Duodenal mucosa (tissue), 2 donors: ENCODE data around the gene HSPA2.
"Not testable (repeated sequence)": the region's sequence is repeated elsewhere in the genome, so short reads cannot be mapped to it uniquely, and the experiment has no call there.

Experiments
- H3K27ac ChIP-seq: one replicate; pipeline ENCODE4 v1.7.0; 2013; ENCODE audit warnings: low read depth, low read length
- H3K27me3 ChIP-seq, 2 donors: one replicate each; pipeline ENCODE4 v1.7.0; 2013; ENCODE audit warnings: low read length in 2 of 2, control low read depth in 1 of 2; ENCODE audit not compliant: insufficient read depth in 2 of 2, control insufficient read depth in 1 of 2
- H3K36me3 ChIP-seq, 2 donors: one replicate each; pipeline ENCODE4 v1.7.0; 2013; ENCODE audit warnings: low read length in 2 of 2, control low read depth in 1 of 2; ENCODE audit not compliant: insufficient read depth in 2 of 2, control insufficient read depth in 1 of 2
- H3K4me1 ChIP-seq, 2 donors: one replicate each; pipeline ENCODE4 v1.7.0; 2013; ENCODE audit warnings: low read length in 2 of 2, control low read depth in 1 of 2; ENCODE audit not compliant: insufficient read depth in 2 of 2, control insufficient read depth in 1 of 2
- H3K4me3 ChIP-seq, 2 donors: one replicate each; pipeline ENCODE4 v1.7.0; 2013; ENCODE audit warnings: low read length in 2 of 2, low read depth in 1 of 2
- H3K9ac ChIP-seq, 2 donors: one replicate each; pipeline ENCODE4 v1.7.0; 2013; ENCODE audit warnings: low read length in 2 of 2, low read depth in 1 of 2
- H3K9me3 ChIP-seq, 2 donors: one replicate each; pipeline ENCODE4 v1.7.0; 2013; ENCODE audit warnings: low read length in 2 of 2, control low read depth in 1 of 2; ENCODE audit not compliant: control insufficient read depth in 1 of 2

HSPA2 gene

DNA sequence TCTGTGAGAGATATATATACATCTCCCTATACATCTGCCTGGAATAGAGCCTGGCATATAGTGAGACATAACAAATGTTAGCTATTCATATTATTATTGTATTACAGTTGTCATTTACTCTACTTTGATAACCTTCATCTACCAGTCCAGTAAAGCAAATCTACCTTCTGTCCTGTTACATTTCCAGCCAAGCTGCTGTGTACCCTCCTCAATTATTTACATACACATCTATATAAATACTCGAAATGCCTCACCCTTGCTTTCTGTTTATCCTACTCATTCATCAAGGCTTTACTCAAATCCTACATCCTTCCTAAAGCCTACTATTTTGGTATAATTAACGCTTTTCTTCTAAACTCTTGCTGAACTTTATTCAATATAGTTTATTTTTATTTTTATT is 27.3 kb upstream of the HSPA2 start:
- Histone ChIP-seq H3K27me3 (no peaks in the 10 kb centered on the region), H3K9ac (no peak overlapping the region), H3K36me3 (no peaks in the 10 kb centered on the region), H3K27ac (no peak overlapping the region), H3K4me1 (peaks cover 15 to 35% of the 10 kb centered on the region in 2 donors), H3K4me3 (no peak overlapping the region), H3K9me3 (no peaks in the 10 kb centered on the region)

DNA sequence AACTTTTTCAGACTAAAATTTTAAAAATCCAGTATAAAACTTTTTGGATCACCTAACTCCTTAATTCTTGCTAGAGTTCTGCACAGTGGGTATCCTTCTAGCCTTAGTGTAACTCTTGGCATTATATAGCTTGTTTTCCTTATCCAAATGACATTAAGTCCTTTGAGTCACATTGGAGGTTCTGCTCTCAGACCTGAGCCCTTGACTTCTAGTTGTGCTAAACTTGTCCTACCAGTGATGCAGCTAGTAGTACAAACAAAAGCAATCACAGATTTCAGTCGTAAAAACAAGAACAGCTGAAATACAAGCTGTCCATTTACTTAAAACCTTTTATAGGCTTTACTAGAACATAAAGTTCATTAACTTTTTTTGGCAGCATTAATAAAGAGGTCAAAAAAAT is 25.5 kb upstream of the HSPA2 start:
- no peaks in the 10 kb centered on the region for H3K36me3 ChIP-seq
- H3K9ac ChIP-seq, result no peak overlapping the region
- H3K9me3 ChIP-seq, result no peaks in the 10 kb centered on the region
- H3K27me3 ChIP-seq, result no peaks in the 10 kb centered on the region
- no peak overlapping the region for H3K27ac ChIP-seq
- peaks cover 8 to 32% of the 10 kb centered on the region in 2 donors for H3K4me1 ChIP-seq
- H3K4me3 ChIP-seq, result no peak overlapping the region

DNA sequence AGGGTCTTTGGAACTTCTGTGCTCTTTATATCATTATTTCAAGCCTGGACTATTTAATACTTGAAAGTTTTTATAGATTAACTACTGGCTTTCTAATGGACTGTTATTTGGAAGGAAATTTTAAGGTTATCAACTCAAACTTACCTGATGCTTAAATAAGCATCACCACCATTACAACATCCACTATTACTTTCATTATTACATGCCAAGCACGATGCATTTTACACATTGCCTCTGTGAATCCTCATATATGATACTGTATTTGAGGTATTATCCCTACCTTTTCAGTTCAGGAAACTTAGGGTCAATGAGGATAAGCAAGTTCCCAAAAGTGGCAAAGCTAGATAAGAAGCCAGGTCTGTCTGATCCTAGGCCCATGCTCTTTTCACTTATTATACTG is 23.6 kb upstream of the HSPA2 start:
- H3K9ac ChIP-seq, result no peak overlapping the region
- H3K9me3 ChIP-seq, result no peaks in the 10 kb centered on the region
- no peaks in the 10 kb centered on the region for H3K27me3 ChIP-seq
- H3K4me3 ChIP-seq, result no peak overlapping the region
- H3K36me3 ChIP-seq, result peaks cover 0 to 7% of the 10 kb centered on the region in 2 donors
- no peak overlapping the region for H3K27ac ChIP-seq
- peaks cover 0 to 15% of the 10 kb centered on the region in 2 donors for H3K4me1 ChIP-seq

DNA sequence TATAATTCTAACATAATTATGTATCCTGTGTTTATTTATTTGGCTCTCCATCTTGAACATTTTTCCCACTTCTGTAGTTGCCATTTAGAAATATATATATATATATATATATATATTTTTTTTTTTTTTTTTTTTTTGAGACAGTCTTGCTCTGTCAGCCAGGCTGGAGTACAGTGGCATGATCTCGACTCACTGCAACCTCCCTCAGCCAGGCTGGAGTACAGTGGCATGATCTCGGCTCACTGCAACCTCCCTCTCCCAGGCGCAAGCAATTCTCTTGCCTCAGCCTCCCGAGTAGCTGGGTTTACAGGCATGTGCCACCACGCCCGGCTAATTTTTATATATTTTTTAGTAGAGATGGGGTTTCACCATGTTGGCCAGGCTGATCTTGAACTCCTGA is 22.9 kb upstream of the HSPA2 start:
- Histone ChIP-seq H3K36me3 (peaks cover 0 to 14% of the 10 kb centered on the region in 2 donors), H3K4me1 (peaks cover 0 to 13% of the 10 kb centered on the region in 2 donors)
- H3K27me3 ChIP-seq, H3K4me3 ChIP-seq, H3K27ac ChIP-seq, H3K9ac ChIP-seq, H3K9me3 ChIP-seq: not testable (repeated sequence)

GRCh38 chr14:64518229-64518628 is 22.3 kb upstream of the HSPA2 start:
- peaks cover 0 to 9% of the 10 kb centered on the region in 2 donors for H3K4me1 ChIP-seq
- no peak overlapping the region for H3K4me3 ChIP-seq
- peaks cover 5 to 19% of the 10 kb centered on the region in 2 donors for H3K36me3 ChIP-seq
- H3K27me3 ChIP-seq, result no peaks in the 10 kb centered on the region
- H3K9me3 ChIP-seq, result no peaks in the 10 kb centered on the region
- H3K27ac ChIP-seq, result no peak overlapping the region
- no peak overlapping the region for H3K9ac ChIP-seq

GRCh38 chr14:64520699-64521098 is 19.8 kb upstream of the HSPA2 start:
- Histone ChIP-seq H3K4me3 (no peak overlapping the region), H3K9ac (no peak overlapping the region), H3K27me3 (no peaks in the 10 kb centered on the region), H3K36me3 (peaks cover 7 to 22% of the 10 kb centered on the region in 2 donors), H3K27ac (no peak overlapping the region), H3K4me1 (peaks cover 0 to 3% of the 10 kb centered on the region in 2 donors), H3K9me3 (no peaks in the 10 kb centered on the region)

- no peak overlapping the region for H3K4me3 ChIP-seq
- no peaks in the 10 kb centered on the region for H3K9me3 ChIP-seq
- no peaks in the 10 kb centered on the region for H3K27me3 ChIP-seq
- H3K36me3 ChIP-seq, result peaks cover 7 to 22% of the 10 kb centered on the region in 2 donors
- H3K27ac ChIP-seq, result no peak overlapping the region
- H3K4me1 ChIP-seq, result peaks cover 0 to 3% of the 10 kb centered on the region in 2 donors
- no peak overlapping the region for H3K9ac ChIP-seq
These were observed 17.8 kb upstream of the HSPA2 start for GRCh38 chr14:64522591-64523355.

DNA sequence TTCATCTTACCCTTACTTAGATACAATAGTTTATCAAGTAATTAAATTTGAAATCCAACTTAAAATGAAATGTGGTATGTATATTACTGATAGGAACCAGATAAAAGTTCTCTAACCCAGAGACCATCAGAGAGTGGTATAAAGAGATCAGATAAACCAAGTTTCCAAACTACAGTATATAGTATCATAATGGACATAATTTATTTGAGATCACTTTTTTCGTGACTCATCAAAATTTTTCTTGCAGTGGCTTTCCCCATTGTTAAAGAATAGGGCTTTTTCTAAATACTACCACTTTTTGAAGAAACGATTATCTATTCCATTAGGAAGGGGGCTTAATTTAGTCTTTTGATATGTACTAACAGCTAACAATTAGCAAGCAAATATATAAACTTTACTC is 15.2 kb upstream of the HSPA2 start:
- Histone ChIP-seq H3K27ac (no peak overlapping the region), H3K9ac (no peak overlapping the region), H3K4me1 (peaks cover 0 to 3% of the 10 kb centered on the region in 2 donors), H3K4me3 (no peak overlapping the region), H3K36me3 (peaks cover 7 to 22% of the 10 kb centered on the region in 2 donors), H3K27me3 (no peaks in the 10 kb centered on the region), H3K9me3 (no peaks in the 10 kb centered on the region)

GRCh38 chr14:64531567-64531966 is 9.0 kb upstream of the HSPA2 start:
- no peak overlapping the region for H3K9ac ChIP-seq
- H3K27me3 ChIP-seq, result no peaks in the 10 kb centered on the region
- no peak overlapping the region for H3K4me3 ChIP-seq
- no peaks in the 10 kb centered on the region for H3K4me1 ChIP-seq
- no peaks in the 10 kb centered on the region for H3K36me3 ChIP-seq
- H3K9me3 ChIP-seq, result no peaks in the 10 kb centered on the region
- H3K27ac ChIP-seq, result no peak overlapping the region

GRCh38 chr14:64536488-64537245 is 3.9 kb upstream of the HSPA2 start:
- H3K9me3 ChIP-seq, result peaks cover 5 to 7% of the 10 kb centered on the region in 2 donors
- no peak overlapping the region for H3K27ac ChIP-seq
- no peak overlapping the region for H3K4me3 ChIP-seq
- H3K4me1 ChIP-seq, result peaks cover 5 to 12% of the 10 kb centered on the region in 2 donors
- H3K36me3 ChIP-seq, result no peaks in the 10 kb centered on the region
- H3K27me3 ChIP-seq, result peaks cover 3 to 5% of the 10 kb centered on the region in 2 donors
- no peak overlapping the region for H3K9ac ChIP-seq
